Suppressor macrophage treated with lipopolysaccharide for 1 hour (primary cell): Measurements from ENCODE around the gene CXorf65.

ENCODE experiments used
- DNase-seq, 3 donors: peaks; one replicate each; pipeline ENCODE4 v3.0.0-alpha.2; 2020 to 2022

Gene CXorf65

GRCh38 chrX:71060127-71060526 lies 46.4 kb downstream of the CXorf65 start:
- DNase-seq = peak in 1 of 3 donors; percentile 18

GRCh38 chrX:71057848-71058530 lies 48.6 kb downstream of the CXorf65 start:
- peak; percentile 34 to 66 (median 57) for DNase-seq

DNA sequence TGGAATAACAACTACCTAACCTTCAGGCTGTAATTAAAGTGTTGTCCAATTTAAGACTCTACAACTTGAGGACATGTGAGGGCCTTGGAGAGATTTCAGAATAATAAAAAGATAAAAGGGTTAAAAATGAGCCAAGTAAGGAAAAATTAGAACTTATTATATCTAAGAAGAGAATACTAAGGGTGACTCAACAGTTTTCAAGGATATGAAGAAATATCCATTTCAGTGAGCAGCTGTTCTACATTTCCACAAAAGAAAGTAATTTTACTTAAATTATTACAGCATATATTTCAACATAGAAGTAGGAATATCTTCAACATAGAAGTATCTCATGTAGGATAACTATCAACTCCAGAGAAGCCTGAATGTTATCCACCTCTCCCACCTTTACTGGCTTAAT lies 49.7 kb downstream of the CXorf65 start:
- DNase-seq = peak in 2 of 3 donors; percentile 51 to 64
